Measurements from ENCODE around the gene NT5C1B.

The NT5C1B gene

DNA sequence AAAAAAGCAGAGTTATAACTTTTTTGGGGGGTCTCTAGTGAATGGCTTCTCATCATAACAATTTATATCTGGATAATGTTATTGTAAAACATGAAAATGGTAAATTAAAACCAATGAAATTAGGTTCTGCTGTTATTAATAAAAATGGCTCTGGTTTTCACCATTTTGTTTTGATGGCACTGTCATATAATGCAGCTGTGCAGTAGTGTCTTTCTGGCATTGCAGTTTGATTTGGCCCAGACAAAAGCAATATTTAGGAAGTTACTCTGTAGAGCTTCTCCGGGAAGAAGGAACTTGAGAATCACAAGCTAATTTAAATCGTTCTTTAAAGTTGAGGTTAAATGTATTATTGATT, 15.1 kb upstream of the NT5C1B start:
- no peak overlapping the region for H3K27ac ChIP-seq (ENCODE audit: low read depth, low read length)
- H3F3A ChIP-seq (ENCODE audit: insufficient read depth): no peaks in the 10 kb centered on the region
- no peaks in the 10 kb centered on the region for H3K27me3 ChIP-seq (ENCODE audit: low read length)
- H2AFZ ChIP-seq (ENCODE audit: low read depth, low read length, severe bottlenecking): no peak overlapping the region
- no peaks in the 10 kb centered on the region for H3K79me2 ChIP-seq (ENCODE audit: insufficient read depth, low read length)
- H3K9me2 ChIP-seq (replicated peaks; ENCODE audit: insufficient read depth, low read length): no peaks in the 10 kb centered on the region
- TF ChIP-seq, protein P1, sequence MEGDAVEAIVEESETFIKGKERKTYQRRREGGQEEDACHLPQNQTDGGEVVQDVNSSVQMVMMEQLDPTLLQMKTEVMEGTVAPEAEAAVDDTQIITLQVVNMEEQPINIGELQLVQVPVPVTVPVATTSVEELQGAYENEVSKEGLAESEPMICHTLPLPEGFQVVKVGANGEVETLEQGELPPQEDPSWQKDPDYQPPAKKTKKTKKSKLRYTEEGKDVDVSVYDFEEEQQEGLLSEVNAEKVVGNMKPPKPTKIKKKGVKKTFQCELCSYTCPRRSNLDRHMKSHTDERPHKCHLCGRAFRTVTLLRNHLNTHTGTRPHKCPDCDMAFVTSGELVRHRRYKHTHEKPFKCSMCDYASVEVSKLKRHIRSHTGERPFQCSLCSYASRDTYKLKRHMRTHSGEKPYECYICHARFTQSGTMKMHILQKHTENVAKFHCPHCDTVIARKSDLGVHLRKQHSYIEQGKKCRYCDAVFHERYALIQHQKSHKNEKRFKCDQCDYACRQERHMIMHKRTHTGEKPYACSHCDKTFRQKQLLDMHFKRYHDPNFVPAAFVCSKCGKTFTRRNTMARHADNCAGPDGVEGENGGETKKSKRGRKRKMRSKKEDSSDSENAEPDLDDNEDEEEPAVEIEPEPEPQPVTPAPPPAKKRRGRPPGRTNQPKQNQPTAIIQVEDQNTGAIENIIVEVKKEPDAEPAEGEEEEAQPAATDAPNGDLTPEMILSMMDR (IDR thresholded peaks at IDR 0.05; ENCODE audit: insufficient read depth, low read length, poor library complexity, severe bottlenecking): no peak
- TF ChIP-seq EZH2phosphoT487 (conservative IDR thresholded peaks at IDR 0.05; ENCODE audit: low read length): no peak
- no peak overlapping the region for H3K4me2 ChIP-seq (ENCODE audit: low read depth, low read length, poor library complexity, severe bottlenecking)
- H3K9ac ChIP-seq (ENCODE audit: low read length): no peak overlapping the region
- H3K4me3 ChIP-seq (ENCODE audit: insufficient read depth, low read length, poor library complexity, severe bottlenecking): no peak overlapping the region
- H3K36me3 ChIP-seq (ENCODE audit: low read length): no peaks in the 10 kb centered on the region
- H3K9me3 ChIP-seq (ENCODE audit: insufficient read depth, low read length): no peaks in the 10 kb centered on the region
- no peaks in the 10 kb centered on the region for H4K20me1 ChIP-seq (ENCODE audit: low read depth, low read length)

DNA sequence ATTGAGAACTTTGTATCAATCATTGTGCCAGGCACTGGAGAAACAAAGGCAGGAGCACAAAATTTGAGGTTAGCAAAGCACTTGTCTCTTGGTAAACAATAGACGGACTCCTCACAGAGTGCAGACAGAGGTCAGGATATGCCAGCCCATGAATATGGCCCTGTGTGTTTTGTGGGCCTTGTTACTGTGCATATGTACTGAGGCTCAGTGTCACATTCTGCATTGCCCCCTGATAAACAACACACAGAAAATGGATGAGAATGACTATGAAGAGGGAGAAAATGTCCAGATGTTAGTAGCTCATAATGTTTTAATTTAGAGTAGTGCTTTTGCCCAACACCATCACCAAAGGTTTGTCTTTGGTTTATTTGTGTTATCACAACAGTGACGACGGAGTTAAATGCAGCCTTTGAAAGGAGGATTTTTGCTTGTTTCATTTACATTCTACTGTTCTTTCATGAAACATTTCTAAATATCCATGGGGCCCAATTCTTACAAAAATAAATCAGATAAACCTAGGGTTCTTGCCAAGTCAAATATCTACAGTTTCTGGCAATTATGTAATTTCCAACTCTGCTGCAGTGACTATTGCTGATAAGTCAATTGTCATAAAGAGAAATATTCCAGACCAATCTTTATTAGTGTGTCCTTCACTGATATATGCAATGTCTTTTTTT, 14.6 kb upstream of the NT5C1B start:
- Histone ChIP-seq H2AFZ (ENCODE audit: low read depth, low read length, severe bottlenecking) (no peak overlapping the region), H3K9ac (ENCODE audit: low read length) (no peak overlapping the region), H3K4me3 (ENCODE audit: insufficient read depth, low read length, poor library complexity, severe bottlenecking) (no peak overlapping the region), H3K27me3 (ENCODE audit: low read length) (no peaks in the 10 kb centered on the region), H3F3A (ENCODE audit: insufficient read depth) (no peaks in the 10 kb centered on the region), H4K20me1 (ENCODE audit: low read depth, low read length) (no peaks in the 10 kb centered on the region), H3K9me2 (replicated peaks; ENCODE audit: insufficient read depth, low read length) (no peaks in the 10 kb centered on the region), H3K36me3 (ENCODE audit: low read length) (no peaks in the 10 kb centered on the region), H3K27ac (ENCODE audit: low read depth, low read length) (no peak overlapping the region), H3K4me2 (ENCODE audit: low read depth, low read length, poor library complexity, severe bottlenecking) (no peak overlapping the region), H3K9me3 (ENCODE audit: insufficient read depth, low read length) (no peaks in the 10 kb centered on the region), H3K79me2 (ENCODE audit: insufficient read depth, low read length) (no peaks in the 10 kb centered on the region)
- no peak for TF ChIP-seq EZH2phosphoT487 (conservative IDR thresholded peaks at IDR 0.05; ENCODE audit: low read length)
- TF ChIP-seq, protein P1 (IDR thresholded peaks at IDR 0.05; ENCODE audit: insufficient read depth, low read length, poor library complexity, severe bottlenecking): no peak

DNA sequence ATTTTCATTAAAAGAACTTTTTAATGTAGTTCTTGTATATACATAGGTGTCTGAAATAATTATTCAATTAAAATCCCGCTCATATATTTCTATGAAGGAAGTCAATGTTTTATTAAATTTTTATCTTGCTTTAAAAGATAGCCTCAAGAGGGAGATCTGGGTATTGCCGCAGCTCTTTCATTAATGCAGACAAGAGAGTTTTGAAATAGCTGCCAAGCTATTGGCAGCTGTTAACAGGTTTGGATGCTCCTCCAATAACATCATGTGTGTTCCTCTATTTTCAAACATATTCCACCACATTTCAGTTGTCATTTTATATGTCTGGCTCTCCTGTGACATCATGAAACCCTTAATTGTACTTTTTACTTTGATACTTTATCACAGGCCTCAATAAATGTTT, 12.9 kb upstream of the NT5C1B start:
- Histone ChIP-seq H3K9ac (ENCODE audit: low read length) (no peak overlapping the region), H3K9me2 (replicated peaks; ENCODE audit: insufficient read depth, low read length) (no peaks in the 10 kb centered on the region), H3K79me2 (ENCODE audit: insufficient read depth, low read length) (no peaks in the 10 kb centered on the region), H2AFZ (ENCODE audit: low read depth, low read length, severe bottlenecking) (no peak overlapping the region), H3K27ac (ENCODE audit: low read depth, low read length) (no peak overlapping the region), H4K20me1 (ENCODE audit: low read depth, low read length) (no peaks in the 10 kb centered on the region), H3K9me3 (ENCODE audit: insufficient read depth, low read length) (no peaks in the 10 kb centered on the region), H3F3A (ENCODE audit: insufficient read depth) (no peaks in the 10 kb centered on the region), H3K4me3 (ENCODE audit: insufficient read depth, low read length, poor library complexity, severe bottlenecking) (no peak overlapping the region), H3K27me3 (ENCODE audit: low read length) (no peaks in the 10 kb centered on the region), H3K4me2 (ENCODE audit: low read depth, low read length, poor library complexity, severe bottlenecking) (no peak overlapping the region), H3K36me3 (ENCODE audit: low read length) (no peaks in the 10 kb centered on the region)
- TF ChIP-seq EZH2phosphoT487 (conservative IDR thresholded peaks at IDR 0.05; ENCODE audit: low read length): no peak
- TF ChIP-seq, protein P1 (IDR thresholded peaks at IDR 0.05; ENCODE audit: insufficient read depth, low read length, poor library complexity, severe bottlenecking): no peak

Measured in SU-DHL-6 (cell line).